GM23338 (cell line): Measurements from ENCODE around the gene PSMD13. TPM values are rescaled to one million over a fixed set of nuclear protein-coding genes. Genes with fewer than 3 reads are reported as not detected.

Experiments
- ATAC-seq: fragments of 200-7000 bp; cut with Tn5 transposase; 3 replicates; pipeline ENCODE4 v1.9.1; 2020
- DNase-seq: peaks from one replicate; pipeline ENCODE4 v3.0.0-alpha.2; 2015; ENCODE audit warnings: low spot score
- H2AFZ ChIP-seq: fragments of 200-600 bp; sonication (generic); 2 replicates; pipeline ENCODE4 v1.8.0; 2016; ENCODE audit warnings: antibody characterized with exemption, mild to moderate bottlenecking, moderate library complexity
- H3F3A ChIP-seq: fragments of 200-600 bp; sonication (generic); replicated peaks from 2 replicates; pipeline ENCODE4 v1.8.0; 2017; ENCODE audit warnings: antibody characterized with exemption, mixed run types, low read depth
- H3K27ac ChIP-seq: fragments of 200-600 bp; sonication (generic); 2 replicates; pipeline ENCODE4 v1.6.1; 2016; ENCODE audit warnings: low read depth
- H3K27me3 ChIP-seq: fragments of 200-600 bp; sonication (generic); 2 replicates; pipeline ENCODE4 v1.8.0; 2016; ENCODE audit warnings: mild to moderate bottlenecking, mixed run types, moderate library complexity; ENCODE audit not compliant: insufficient read depth
- H3K36me3 ChIP-seq: fragments of 200-600 bp; sonication (generic); 2 replicates; pipeline ENCODE4 v1.8.0; 2016; ENCODE audit warnings: mild to moderate bottlenecking; ENCODE audit not compliant: insufficient read depth
- H3K4me1 ChIP-seq: fragments of 200-600 bp; sonication (generic); 2 replicates; pipeline ENCODE4 v1.8.0; 2016; ENCODE audit warnings: mild to moderate bottlenecking, moderate library complexity; ENCODE audit not compliant: insufficient read depth
- H3K4me2 ChIP-seq: fragments of 200-600 bp; sonication (generic); 2 replicates; pipeline ENCODE4 v1.7.1; 2017; ENCODE audit warnings: mixed run types
- H3K4me3 ChIP-seq: fragments of 200-600 bp; sonication (generic); 2 replicates; pipeline ENCODE4 v1.6.1; 2016; ENCODE audit warnings: mixed run types
- H3K79me2 ChIP-seq: fragments of 200-600 bp; sonication (generic); replicated peaks from 2 replicates; pipeline ENCODE4 v1.8.0; 2017; ENCODE audit warnings: mild to moderate bottlenecking; ENCODE audit not compliant: insufficient read depth
- H3K9me2 ChIP-seq: fragments of 200-600 bp; sonication (generic); 2 replicates; pipeline ENCODE4 v1.8.0; 2017; ENCODE audit not compliant: insufficient read depth
- H4K20me1 ChIP-seq: fragments of 200-600 bp; sonication (generic); replicated peaks from 2 replicates; pipeline ENCODE4 v1.8.0; 2017; ENCODE audit warnings: mild to moderate bottlenecking; ENCODE audit not compliant: insufficient read depth
- H3K27ac Mint-ChIP-seq: 2 replicates; pipeline ENCODE4 v1.8.0; 2020; ENCODE audit warnings: inconsistent platforms, mild to moderate bottlenecking, moderate library complexity, mixed read lengths
- H3K27me3 Mint-ChIP-seq: 3 replicates; pipeline ENCODE4 v1.8.0; 2022; ENCODE audit warnings: low read depth, mild to moderate bottlenecking, moderate library complexity, mixed read lengths, inconsistent platforms; ENCODE audit not compliant: insufficient read depth, poor library complexity
- H3K36me3 Mint-ChIP-seq: 3 replicates; pipeline ENCODE4 v1.8.0; 2021; ENCODE audit warnings: low read depth, mild to moderate bottlenecking, inconsistent platforms, moderate library complexity, mixed read lengths
- H3K4me1 Mint-ChIP-seq: 3 replicates; pipeline ENCODE4 v1.8.0; 2020; ENCODE audit warnings: mild to moderate bottlenecking, inconsistent platforms, mixed read lengths
- H3K4me3 Mint-ChIP-seq: 3 replicates; pipeline ENCODE4 v1.8.0; 2021; ENCODE audit warnings: moderate library complexity, mild to moderate bottlenecking, inconsistent platforms, mixed read lengths
- H3K9me3 Mint-ChIP-seq: 3 replicates; pipeline ENCODE4 v1.8.0; 2020; ENCODE audit warnings: moderate library complexity, mild to moderate bottlenecking, inconsistent platforms, mixed read lengths
- CTCF ChIP-seq, 2 experiments: fragments of 200-600 bp in 1 of 2; sonication (generic) in 1 of 2; conservative IDR thresholded peaks; 2 replicates each; pipeline versions ENCODE4 v1.5.1 to v1.6.1; 2016 to 2017; ENCODE audit warnings: antibody characterized with exemption in 2 of 2, low read depth in 2 of 2, mild to moderate bottlenecking in 2 of 2, moderate library complexity in 1 of 2
- EZH2phosphoT487 ChIP-seq: fragments of 200-600 bp; sonication (generic); IDR thresholded peaks from one replicate; pipeline ENCODE4 v1.8.1; 2018; ENCODE audit warnings: antibody characterized with exemption; ENCODE audit not compliant: unreplicated experiment
- JUNB ChIP-seq: IDR thresholded peaks from one replicate; pipeline ENCODE4 v1.6.1; 2016; ENCODE audit warnings: antibody characterized with exemption; ENCODE audit not compliant: unreplicated experiment
- POLR2AphosphoS5 ChIP-seq: IDR thresholded peaks from 2 replicates; pipeline ENCODE4 v1.6.1; 2016; ENCODE audit warnings: antibody characterized with exemption, low read depth
- STAT1 ChIP-seq: IDR thresholded peaks from one replicate; pipeline ENCODE4 v1.6.1; 2016; ENCODE audit warnings: antibody characterized with exemption; ENCODE audit not compliant: unreplicated experiment
- ZNF114 ChIP-seq: fragments of 250-450 bp; sonication (Bioruptor Pico); IDR thresholded peaks from 2 replicates; pipeline ENCODE4 v1.5.0; 2020; ENCODE audit warnings: mild to moderate bottlenecking, moderate library complexity
- ZNF331 ChIP-seq: fragments of 250-450 bp; sonication (Bioruptor Pico); IDR thresholded peaks from 2 replicates; pipeline ENCODE4 v1.5.0; 2020; ENCODE audit warnings: low read depth, mild to moderate bottlenecking, moderate library complexity
- polyA plus RNA-seq: library from polyadenylated mRNA; unstranded; fragments of >200 nt; fragmentation: Nextera tagmentation; extraction: Ambion mirVana; gene quantifications from 2 replicates; pipeline ENCODE4 v1.2.1, GENCODE V29; 2016
- total RNA-seq: library from RNA; depleted of rRNA; stranded (reverse); fragments of >200 nt; shearing (Covaris generic); gene quantifications from 2 replicates; pipeline ENCODE4 v1.2.3, GENCODE V29; 2014
- TF ChIP-seq, protein P1 (sequence below): fragments of 250-450 bp; sonication (Bioruptor Pico); IDR thresholded peaks from 2 replicates; pipeline ENCODE4 v1.5.0; 2020; ENCODE audit warnings: mild to moderate bottlenecking, moderate library complexity
- TF ChIP-seq, protein P2 (sequence below): IDR thresholded peaks from one replicate; pipeline ENCODE4 v1.6.1; 2018; ENCODE audit warnings: antibody characterized with exemption; ENCODE audit not compliant: unreplicated experiment
- TF ChIP-seq, protein P3 (sequence below): IDR thresholded peaks from 2 replicates; pipeline ENCODE4 v1.6.1; 2016; ENCODE audit warnings: antibody characterized with exemption

The PSMD13 gene
- total and polyA plus RNA-seq, 2 experiments from 2014 or later: 111 to 114 TPM

DNA sequence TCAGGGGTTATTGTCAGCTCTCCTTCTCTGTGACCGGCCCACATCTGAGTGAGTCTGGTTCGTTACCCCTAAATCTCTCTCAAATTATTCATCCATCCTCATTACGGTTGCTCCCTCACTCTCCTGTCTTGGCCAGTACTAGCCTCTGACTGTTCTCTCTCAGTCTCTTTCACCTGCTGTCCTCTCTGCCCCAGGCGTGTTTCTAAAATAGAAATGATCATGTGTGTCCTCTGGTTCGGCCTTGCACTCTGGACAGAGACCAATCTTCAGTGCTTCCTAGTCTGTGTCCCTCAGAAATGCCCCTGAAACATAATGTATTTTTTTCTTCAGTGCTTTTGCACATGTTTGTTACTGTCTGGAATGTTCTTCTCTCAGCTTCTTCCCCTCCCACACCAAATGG lies 4.9 kb downstream of the PSMD13 start (continued):
- TF ChIP-seq, protein P1, sequence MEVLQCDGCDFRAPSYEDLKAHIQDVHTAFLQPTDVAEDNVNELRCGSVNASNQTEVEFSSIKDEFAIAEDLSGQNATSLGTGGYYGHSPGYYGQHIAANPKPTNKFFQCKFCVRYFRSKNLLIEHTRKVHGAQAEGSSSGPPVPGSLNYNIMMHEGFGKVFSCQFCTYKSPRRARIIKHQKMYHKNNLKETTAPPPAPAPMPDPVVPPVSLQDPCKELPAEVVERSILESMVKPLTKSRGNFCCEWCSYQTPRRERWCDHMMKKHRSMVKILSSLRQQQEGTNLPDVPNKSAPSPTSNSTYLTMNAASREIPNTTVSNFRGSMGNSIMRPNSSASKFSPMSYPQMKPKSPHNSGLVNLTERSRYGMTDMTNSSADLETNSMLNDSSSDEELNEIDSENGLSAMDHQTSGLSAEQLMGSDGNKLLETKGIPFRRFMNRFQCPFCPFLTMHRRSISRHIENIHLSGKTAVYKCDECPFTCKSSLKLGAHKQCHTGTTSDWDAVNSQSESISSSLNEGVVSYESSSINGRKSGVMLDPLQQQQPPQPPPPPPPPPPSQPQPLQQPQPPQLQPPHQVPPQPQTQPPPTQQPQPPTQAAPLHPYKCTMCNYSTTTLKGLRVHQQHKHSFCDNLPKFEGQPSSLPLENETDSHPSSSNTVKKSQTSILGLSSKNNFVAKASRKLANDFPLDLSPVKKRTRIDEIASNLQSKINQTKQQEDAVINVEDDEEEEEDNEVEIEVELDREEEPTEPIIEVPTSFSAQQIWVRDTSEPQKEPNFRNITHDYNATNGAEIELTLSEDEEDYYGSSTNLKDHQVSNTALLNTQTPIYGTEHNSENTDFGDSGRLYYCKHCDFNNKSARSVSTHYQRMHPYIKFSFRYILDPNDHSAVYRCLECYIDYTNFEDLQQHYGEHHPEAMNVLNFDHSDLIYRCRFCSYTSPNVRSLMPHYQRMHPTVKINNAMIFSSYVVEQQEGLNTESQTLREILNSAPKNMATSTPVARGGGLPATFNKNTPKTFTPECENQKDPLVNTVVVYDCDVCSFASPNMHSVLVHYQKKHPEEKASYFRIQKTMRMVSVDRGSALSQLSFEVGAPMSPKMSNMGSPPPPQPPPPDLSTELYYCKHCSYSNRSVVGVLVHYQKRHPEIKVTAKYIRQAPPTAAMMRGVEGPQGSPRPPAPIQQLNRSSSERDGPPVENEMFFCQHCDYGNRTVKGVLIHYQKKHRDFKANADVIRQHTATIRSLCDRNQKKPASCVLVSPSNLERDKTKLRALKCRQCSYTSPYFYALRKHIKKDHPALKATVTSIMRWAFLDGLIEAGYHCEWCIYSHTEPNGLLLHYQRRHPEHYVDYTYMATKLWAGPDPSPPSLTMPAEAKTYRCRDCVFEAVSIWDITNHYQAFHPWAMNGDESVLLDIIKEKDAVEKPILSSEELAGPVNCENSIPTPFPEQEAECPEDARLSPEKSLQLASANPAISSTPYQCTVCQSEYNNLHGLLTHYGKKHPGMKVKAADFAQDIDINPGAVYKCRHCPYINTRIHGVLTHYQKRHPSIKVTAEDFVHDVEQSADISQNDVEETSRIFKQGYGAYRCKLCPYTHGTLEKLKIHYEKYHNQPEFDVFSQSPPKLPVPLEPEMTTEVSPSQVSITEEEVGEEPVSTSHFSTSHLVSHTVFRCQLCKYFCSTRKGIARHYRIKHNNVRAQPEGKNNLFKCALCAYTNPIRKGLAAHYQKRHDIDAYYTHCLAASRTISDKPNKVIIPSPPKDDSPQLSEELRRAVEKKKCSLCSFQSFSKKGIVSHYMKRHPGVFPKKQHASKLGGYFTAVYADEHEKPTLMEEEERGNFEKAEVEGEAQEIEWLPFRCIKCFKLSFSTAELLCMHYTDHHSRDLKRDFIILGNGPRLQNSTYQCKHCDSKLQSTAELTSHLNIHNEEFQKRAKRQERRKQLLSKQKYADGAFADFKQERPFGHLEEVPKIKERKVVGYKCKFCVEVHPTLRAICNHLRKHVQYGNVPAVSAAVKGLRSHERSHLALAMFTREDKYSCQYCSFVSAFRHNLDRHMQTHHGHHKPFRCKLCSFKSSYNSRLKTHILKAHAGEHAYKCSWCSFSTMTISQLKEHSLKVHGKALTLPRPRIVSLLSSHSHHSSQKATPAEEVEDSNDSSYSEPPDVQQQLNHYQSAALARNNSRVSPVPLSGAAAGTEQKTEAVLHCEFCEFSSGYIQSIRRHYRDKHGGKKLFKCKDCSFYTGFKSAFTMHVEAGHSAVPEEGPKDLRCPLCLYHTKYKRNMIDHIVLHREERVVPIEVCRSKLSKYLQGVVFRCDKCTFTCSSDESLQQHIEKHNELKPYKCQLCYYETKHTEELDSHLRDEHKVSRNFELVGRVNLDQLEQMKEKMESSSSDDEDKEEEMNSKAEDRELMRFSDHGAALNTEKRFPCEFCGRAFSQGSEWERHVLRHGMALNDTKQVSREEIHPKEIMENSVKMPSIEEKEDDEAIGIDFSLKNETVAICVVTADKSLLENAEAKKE (CRISPR knock-in tag): no peak
- TF ChIP-seq ZNF331 (CRISPR knock-in tag): no peak
- no peak for TF ChIP-seq JUNB
- no peak for TF ChIP-seq POLR2AphosphoS5

GRCh38 chr11:244376-244775 lies 7.6 kb downstream of the PSMD13 start:
- no peaks in the 10 kb centered on the region for H3K4me1 ChIP-seq
- peaks cover 75% of the 10 kb centered on the region for H3K36me3 Mint-ChIP-seq
- H4K20me1 ChIP-seq: peaks cover 4% of the 10 kb centered on the region; the same call in 1 of the 2 replicates
- H3K4me3 ChIP-seq: no peak overlapping the region
- no peak for DNase-seq
- H3K27ac ChIP-seq: no peak overlapping the region
- peaks cover 42% of the 10 kb centered on the region for H3K36me3 ChIP-seq
- no peak overlapping the region for H3K27ac Mint-ChIP-seq
- peaks cover under 1% of the 10 kb centered on the region; the same call in 1 of the 2 replicates for H3K79me2 ChIP-seq
- H3K4me1 Mint-ChIP-seq: no peaks in the 10 kb centered on the region
- H3F3A ChIP-seq: peaks cover 3% of the 10 kb centered on the region; the same call in 1 of the 2 replicates
- no peak overlapping the region for H2AFZ ChIP-seq
- H3K27me3 Mint-ChIP-seq: peaks cover 3% of the 10 kb centered on the region
- no peak overlapping the region for H3K4me2 ChIP-seq
- H3K27me3 ChIP-seq: no peaks in the 10 kb centered on the region
- ATAC-seq: no peak
- H3K9me2 ChIP-seq: no peaks in the 10 kb centered on the region
- H3K4me3 Mint-ChIP-seq: no peak overlapping the region
- TF ChIP-seq ZNF114 (no peak), STAT1 (no peak), EZH2phosphoT487 (no peak), POLR2AphosphoS5 (no peak), CTCF (conservative IDR thresholded peaks at IDR 0.05; ENCODE audit: low read depth in 2 of 2) (no peak)
- TF ChIP-seq, protein P2, sequence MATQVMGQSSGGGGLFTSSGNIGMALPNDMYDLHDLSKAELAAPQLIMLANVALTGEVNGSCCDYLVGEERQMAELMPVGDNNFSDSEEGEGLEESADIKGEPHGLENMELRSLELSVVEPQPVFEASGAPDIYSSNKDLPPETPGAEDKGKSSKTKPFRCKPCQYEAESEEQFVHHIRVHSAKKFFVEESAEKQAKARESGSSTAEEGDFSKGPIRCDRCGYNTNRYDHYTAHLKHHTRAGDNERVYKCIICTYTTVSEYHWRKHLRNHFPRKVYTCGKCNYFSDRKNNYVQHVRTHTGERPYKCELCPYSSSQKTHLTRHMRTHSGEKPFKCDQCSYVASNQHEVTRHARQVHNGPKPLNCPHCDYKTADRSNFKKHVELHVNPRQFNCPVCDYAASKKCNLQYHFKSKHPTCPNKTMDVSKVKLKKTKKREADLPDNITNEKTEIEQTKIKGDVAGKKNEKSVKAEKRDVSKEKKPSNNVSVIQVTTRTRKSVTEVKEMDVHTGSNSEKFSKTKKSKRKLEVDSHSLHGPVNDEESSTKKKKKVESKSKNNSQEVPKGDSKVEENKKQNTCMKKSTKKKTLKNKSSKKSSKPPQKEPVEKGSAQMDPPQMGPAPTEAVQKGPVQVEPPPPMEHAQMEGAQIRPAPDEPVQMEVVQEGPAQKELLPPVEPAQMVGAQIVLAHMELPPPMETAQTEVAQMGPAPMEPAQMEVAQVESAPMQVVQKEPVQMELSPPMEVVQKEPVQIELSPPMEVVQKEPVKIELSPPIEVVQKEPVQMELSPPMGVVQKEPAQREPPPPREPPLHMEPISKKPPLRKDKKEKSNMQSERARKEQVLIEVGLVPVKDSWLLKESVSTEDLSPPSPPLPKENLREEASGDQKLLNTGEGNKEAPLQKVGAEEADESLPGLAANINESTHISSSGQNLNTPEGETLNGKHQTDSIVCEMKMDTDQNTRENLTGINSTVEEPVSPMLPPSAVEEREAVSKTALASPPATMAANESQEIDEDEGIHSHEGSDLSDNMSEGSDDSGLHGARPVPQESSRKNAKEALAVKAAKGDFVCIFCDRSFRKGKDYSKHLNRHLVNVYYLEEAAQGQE: no peak
- TF ChIP-seq, protein P3, sequence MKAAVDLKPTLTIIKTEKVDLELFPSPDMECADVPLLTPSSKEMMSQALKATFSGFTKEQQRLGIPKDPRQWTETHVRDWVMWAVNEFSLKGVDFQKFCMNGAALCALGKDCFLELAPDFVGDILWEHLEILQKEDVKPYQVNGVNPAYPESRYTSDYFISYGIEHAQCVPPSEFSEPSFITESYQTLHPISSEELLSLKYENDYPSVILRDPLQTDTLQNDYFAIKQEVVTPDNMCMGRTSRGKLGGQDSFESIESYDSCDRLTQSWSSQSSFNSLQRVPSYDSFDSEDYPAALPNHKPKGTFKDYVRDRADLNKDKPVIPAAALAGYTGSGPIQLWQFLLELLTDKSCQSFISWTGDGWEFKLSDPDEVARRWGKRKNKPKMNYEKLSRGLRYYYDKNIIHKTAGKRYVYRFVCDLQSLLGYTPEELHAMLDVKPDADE: no peak
- H3K9me3 Mint-ChIP-seq: no peaks in the 10 kb centered on the region
